ENCODE data around the gene PPFIA1. TPM values are rescaled to one million over a fixed set of nuclear protein-coding genes. Genes with fewer than 3 reads are reported as not detected.

The PPFIA1 gene
- total RNA-seq, 5 donors from 2014 or later (not counting 1 experiment from before 2014, with no cell fraction given): 41.0 to 50.7 (median 49.6) TPM

DNA sequence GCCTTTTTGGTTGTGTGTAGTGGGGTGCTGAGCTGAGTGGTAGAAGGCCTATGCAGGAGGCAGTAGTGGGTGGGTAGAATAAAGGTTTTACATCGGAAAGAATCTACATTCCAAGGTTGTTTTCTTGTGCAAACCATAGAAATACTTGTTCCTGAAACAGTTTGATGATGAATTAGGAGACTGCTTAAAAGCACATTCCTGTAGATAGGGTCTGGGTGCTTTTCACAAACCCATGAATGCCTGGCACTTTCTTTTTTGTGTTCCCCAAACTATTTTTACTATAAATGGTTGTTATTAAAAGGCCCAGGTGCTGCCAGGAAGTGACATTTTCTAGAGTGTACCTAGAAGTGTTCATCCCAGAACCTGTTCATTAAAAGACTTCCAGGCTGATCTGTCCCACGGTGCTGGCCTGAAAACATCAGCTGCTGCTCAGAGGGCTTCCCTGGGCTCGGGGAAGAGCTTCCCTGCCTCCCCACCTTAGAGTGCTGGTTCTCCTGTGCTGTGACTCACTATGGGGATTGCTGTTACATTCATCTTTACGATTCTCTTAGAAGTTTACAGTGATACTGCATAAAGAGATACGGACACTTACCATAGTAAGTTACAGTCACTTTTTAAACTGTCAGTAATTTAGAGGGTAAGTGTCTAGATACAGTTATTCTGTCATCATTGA lies 27.9 kb downstream of the PPFIA1 start:
- ChIA-PET POLR2A (no interaction called here), CTCF (no interaction called here)
- no peak overlapping the region for H3K27ac ChIP-seq (ENCODE audit: low read length)
- ATAC-seq (replicated peaks in 1 of 4): no peak
- WGBS (ENCODE audit: insufficient coverage): 89% methylated on average over 3 of the region's 5 CpGs
- Mint-ChIP-seq H3K4me3 (no peak overlapping the region), H3K9me3 (no peaks in the 10 kb centered on the region), H3K27me3 (no peaks in the 10 kb centered on the region), H3K4me1 (peaks cover 9 to 24% (median 14%) of the 10 kb centered on the region in 3 donors), H3K27ac (no peak overlapping the region), H3K36me3 (peaks cover 49% of the 10 kb centered on the region)
- no peaks in the 10 kb centered on the region for H3K4me1 ChIP-seq (ENCODE audit: control insufficient read depth in 1 of 2, extremely low read depth in 1 of 2, insufficient read depth in 2 of 2, low read length in 2 of 2)
- peaks cover 0 to 35% of the 10 kb centered on the region in 2 donors for H3K36me3 ChIP-seq (ENCODE audit: control insufficient read depth in 2 of 2, extremely low read depth in 1 of 2, insufficient read depth in 1 of 2, low read length in 1 of 2)
- H3K9me3 ChIP-seq: no peaks in the 10 kb centered on the region
- no peak for DNase-seq
- H3K4me3 ChIP-seq (ENCODE audit: control insufficient read depth in 1 of 2, extremely low read depth in 1 of 2, low read length in 1 of 2): no peak overlapping the region
- H3K27me3 ChIP-seq (replicated peaks in 1 of 2; ENCODE audit: control insufficient read depth in 2 of 2, extremely low read depth in 1 of 2, insufficient read depth in 2 of 2, low read length in 1 of 2): no peaks in the 10 kb centered on the region

DNA sequence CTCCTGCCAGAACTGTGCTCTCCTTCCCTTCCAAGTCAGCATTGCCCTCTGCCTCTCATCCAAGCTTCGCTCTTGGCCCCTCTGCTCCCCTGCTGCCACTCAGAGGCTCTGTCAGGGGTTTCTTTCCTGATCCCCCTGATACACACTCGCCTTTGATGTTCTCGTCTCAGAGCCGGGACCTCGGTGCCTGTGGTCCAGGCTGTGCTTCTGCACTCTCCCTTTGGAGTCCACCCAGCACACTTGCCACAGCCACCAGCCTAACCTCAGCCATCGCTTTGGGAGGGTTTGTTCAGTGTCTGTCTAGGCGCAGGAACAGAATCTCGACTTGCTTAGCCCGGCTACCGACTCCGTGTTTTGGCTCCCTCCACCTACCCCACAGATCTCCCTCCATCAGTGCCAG lies 29.1 kb downstream of the PPFIA1 start:
- ChIA-PET CTCF (interaction anchor here in 1 of 2 donors (0.7 kb wide), 1 partner anchor 282 kb away, joined by 4 read pairs; no protein-coding TSS in a partner anchor), POLR2A (no interaction called here)
- peaks cover 41% of the 10 kb centered on the region for H3K36me3 Mint-ChIP-seq
- no peak overlapping the region for H3K4me3 Mint-ChIP-seq
- peaks cover 0 to 29% of the 10 kb centered on the region in 2 donors for H3K36me3 ChIP-seq (ENCODE audit: control insufficient read depth in 2 of 2, extremely low read depth in 1 of 2, insufficient read depth in 1 of 2, low read length in 1 of 2)
- H3K9me3 ChIP-seq: no peaks in the 10 kb centered on the region
- H3K27me3 ChIP-seq (replicated peaks in 1 of 2; ENCODE audit: control insufficient read depth in 2 of 2, extremely low read depth in 1 of 2, insufficient read depth in 2 of 2, low read length in 1 of 2): no peaks in the 10 kb centered on the region
- H3K4me1 Mint-ChIP-seq: peaks cover 8 to 18% (median 11%) of the 10 kb centered on the region in 3 donors
- H3K4me3 ChIP-seq (ENCODE audit: control insufficient read depth in 1 of 2, extremely low read depth in 1 of 2, low read length in 1 of 2): no peak overlapping the region
- ATAC-seq (replicated peaks in 1 of 4): no peak
- H3K27ac ChIP-seq (ENCODE audit: low read length): no peak overlapping the region
- no peak for DNase-seq
- no peaks in the 10 kb centered on the region for H3K27me3 Mint-ChIP-seq
- H3K27ac Mint-ChIP-seq: no peak overlapping the region
- H3K4me1 ChIP-seq (ENCODE audit: control insufficient read depth in 1 of 2, extremely low read depth in 1 of 2, insufficient read depth in 2 of 2, low read length in 2 of 2): no peaks in the 10 kb centered on the region
- WGBS (ENCODE audit: insufficient coverage): 98% methylated on average over 5 of the region's 11 CpGs
- no peaks in the 10 kb centered on the region for H3K9me3 Mint-ChIP-seq

DNA sequence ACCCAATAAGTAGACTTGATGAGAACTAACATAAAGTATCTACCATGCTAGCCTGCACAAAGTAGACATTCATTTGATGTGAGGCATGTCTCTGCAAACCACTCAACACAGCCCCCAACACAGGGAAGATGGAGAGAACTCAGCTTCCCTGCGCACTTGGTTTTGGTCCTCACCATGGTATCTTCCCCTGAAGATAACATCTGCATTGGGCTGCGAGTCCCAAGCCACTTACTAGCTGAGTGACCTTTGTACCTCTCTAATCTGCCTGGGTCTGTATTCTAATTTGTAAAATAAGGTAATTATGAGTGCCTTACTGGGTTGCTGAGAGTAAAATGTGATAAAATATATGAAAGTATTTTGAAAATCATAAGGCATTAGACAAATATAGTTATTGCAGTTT lies 30.7 kb downstream of the PPFIA1 start:
- POLR2A ChIA-PET: no interaction called here

DNA sequence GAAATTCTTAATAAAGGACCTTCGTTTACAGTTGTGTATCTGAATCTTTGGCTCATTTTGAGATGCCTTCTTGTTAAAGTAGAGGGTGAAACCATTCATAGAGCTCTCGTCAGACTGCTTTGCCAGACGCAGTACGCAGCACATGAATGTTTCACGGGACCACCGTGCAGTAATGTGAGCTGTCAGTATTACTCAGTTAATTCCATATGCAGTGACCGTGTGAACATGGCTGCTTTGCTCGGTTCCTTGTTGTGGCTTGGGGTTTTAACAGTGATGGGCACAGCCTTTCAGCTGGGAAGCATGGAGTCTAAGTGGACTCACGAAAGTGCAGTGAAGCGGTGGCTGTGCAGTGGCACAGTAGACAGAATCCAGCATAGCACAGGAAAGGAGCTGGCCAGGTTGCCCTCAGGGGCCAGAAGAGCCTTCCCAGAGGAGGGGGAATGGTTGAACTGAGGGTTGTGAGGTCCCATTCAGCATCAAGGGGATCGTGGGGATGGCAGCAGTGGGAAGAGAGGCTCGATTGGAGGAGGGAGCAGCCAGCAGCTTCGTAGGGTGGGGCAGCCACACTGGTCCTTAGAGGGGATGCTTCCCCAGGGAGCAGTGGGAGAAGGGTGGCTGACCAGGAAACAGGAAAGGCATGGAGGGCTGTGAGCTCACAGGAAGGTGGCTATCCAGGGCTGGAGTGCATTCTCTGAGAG lies 31.4 kb downstream of the PPFIA1 start:
- ChIA-PET CTCF (no interaction called here), POLR2A (no interaction called here)
- Histone ChIP-seq H3K4me1 (ENCODE audit: control insufficient read depth in 1 of 2, extremely low read depth in 1 of 2, insufficient read depth in 2 of 2, low read length in 2 of 2) (no peaks in the 10 kb centered on the region), H3K9me3 (no peaks in the 10 kb centered on the region), H3K27me3 (replicated peaks in 1 of 2; ENCODE audit: control insufficient read depth in 2 of 2, extremely low read depth in 1 of 2, insufficient read depth in 2 of 2, low read length in 1 of 2) (no peaks in the 10 kb centered on the region), H3K36me3 (ENCODE audit: control insufficient read depth in 2 of 2, extremely low read depth in 1 of 2, insufficient read depth in 1 of 2, low read length in 1 of 2) (peaks cover 0 to 29% of the 10 kb centered on the region in 2 donors), H3K4me3 (ENCODE audit: control insufficient read depth in 1 of 2, extremely low read depth in 1 of 2, low read length in 1 of 2) (no peak overlapping the region), H3K27ac (ENCODE audit: low read length) (no peak overlapping the region)
- Mint-ChIP-seq H3K4me3 (no peak overlapping the region), H3K4me1 (peaks cover 9 to 18% (median 13%) of the 10 kb centered on the region in 3 donors), H3K36me3 (peaks cover 46% of the 10 kb centered on the region), H3K9me3 (no peaks in the 10 kb centered on the region), H3K27me3 (no peaks in the 10 kb centered on the region), H3K27ac (no peak overlapping the region)
- DNase-seq (no peak), ATAC-seq (replicated peaks in 1 of 4) (no peak)
- WGBS (ENCODE audit: insufficient coverage): 98% methylated on average over 12 of the region's 13 CpGs

More for the DNA sequence above, 30.7 kb downstream of the PPFIA1 start:
- Histone ChIP-seq H3K9me3 (no peaks in the 10 kb centered on the region), H3K27me3 (replicated peaks in 1 of 2; ENCODE audit: control insufficient read depth in 2 of 2, extremely low read depth in 1 of 2, insufficient read depth in 2 of 2, low read length in 1 of 2) (no peaks in the 10 kb centered on the region), H3K4me3 (ENCODE audit: control insufficient read depth in 1 of 2, extremely low read depth in 1 of 2, low read length in 1 of 2) (no peak overlapping the region), H3K27ac (ENCODE audit: low read length) (no peak overlapping the region), H3K4me1 (ENCODE audit: control insufficient read depth in 1 of 2, extremely low read depth in 1 of 2, insufficient read depth in 2 of 2, low read length in 2 of 2) (no peaks in the 10 kb centered on the region), H3K36me3 (ENCODE audit: control insufficient read depth in 2 of 2, extremely low read depth in 1 of 2, insufficient read depth in 1 of 2, low read length in 1 of 2) (peaks cover 0 to 31% of the 10 kb centered on the region in 2 donors)
- DNase-seq: no peak
- Mint-ChIP-seq H3K27me3 (no peaks in the 10 kb centered on the region), H3K4me1 (peaks cover 9 to 18% (median 13%) of the 10 kb centered on the region in 3 donors), H3K4me3 (no peak overlapping the region), H3K27ac (no peak overlapping the region), H3K9me3 (no peaks in the 10 kb centered on the region), H3K36me3 (peaks cover 44% of the 10 kb centered on the region)
- WGBS (ENCODE audit: insufficient coverage): 100% methylated on average over 1 of the region's 2 CpGs
- CTCF ChIA-PET: no interaction called here
- ATAC-seq (replicated peaks in 1 of 4): no peak

DNA sequence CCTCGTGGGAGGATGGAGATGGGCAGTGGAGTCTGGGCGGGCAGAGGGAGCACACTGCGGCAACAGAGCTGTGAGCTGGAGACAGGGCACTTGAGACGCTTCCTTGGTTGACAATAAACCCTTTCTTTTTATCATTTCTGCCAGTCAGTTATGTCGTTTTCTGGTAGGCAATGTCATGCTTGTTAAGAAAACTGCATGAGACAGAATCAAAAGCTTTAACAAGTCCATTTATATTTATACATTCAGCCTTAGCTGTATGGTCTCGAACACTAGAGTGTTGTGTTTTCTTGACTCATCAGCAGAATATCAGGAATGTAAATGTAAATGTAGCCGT lies 31.9 kb downstream of the PPFIA1 start:
- no peak overlapping the region for H3K27ac Mint-ChIP-seq
- ChIA-PET POLR2A (no interaction called here), CTCF (interaction anchor here in 1 of 2 donors (0.6 kb wide), 1 partner anchor 369 kb away, joined by 3 read pairs; no protein-coding TSS in a partner anchor)
- no peaks in the 10 kb centered on the region for H3K9me3 Mint-ChIP-seq
- no peak overlapping the region for H3K4me3 Mint-ChIP-seq
- DNase-seq (no peak), ATAC-seq (replicated peaks in 1 of 4) (no peak)
- WGBS (ENCODE audit: insufficient coverage): no CpG with 5 or more reads among the region's 7 CpGs
- no peaks in the 10 kb centered on the region for H3K4me1 ChIP-seq (ENCODE audit: control insufficient read depth in 1 of 2, extremely low read depth in 1 of 2, insufficient read depth in 2 of 2, low read length in 2 of 2)
- peaks cover 0 to 27% of the 10 kb centered on the region in 2 donors for H3K36me3 ChIP-seq (ENCODE audit: control insufficient read depth in 2 of 2, extremely low read depth in 1 of 2, insufficient read depth in 1 of 2, low read length in 1 of 2)
- no peaks in the 10 kb centered on the region for H3K27me3 Mint-ChIP-seq
- no peaks in the 10 kb centered on the region for H3K27me3 ChIP-seq (replicated peaks in 1 of 2; ENCODE audit: control insufficient read depth in 2 of 2, extremely low read depth in 1 of 2, insufficient read depth in 2 of 2, low read length in 1 of 2)
- H3K9me3 ChIP-seq: no peaks in the 10 kb centered on the region
- no peak overlapping the region for H3K4me3 ChIP-seq (ENCODE audit: control insufficient read depth in 1 of 2, extremely low read depth in 1 of 2, low read length in 1 of 2)
- peaks cover 10 to 17% (median 17%) of the 10 kb centered on the region in 3 donors for H3K4me1 Mint-ChIP-seq
- peaks cover 46% of the 10 kb centered on the region for H3K36me3 Mint-ChIP-seq
- H3K27ac ChIP-seq (ENCODE audit: low read length): no peak overlapping the region

DNA sequence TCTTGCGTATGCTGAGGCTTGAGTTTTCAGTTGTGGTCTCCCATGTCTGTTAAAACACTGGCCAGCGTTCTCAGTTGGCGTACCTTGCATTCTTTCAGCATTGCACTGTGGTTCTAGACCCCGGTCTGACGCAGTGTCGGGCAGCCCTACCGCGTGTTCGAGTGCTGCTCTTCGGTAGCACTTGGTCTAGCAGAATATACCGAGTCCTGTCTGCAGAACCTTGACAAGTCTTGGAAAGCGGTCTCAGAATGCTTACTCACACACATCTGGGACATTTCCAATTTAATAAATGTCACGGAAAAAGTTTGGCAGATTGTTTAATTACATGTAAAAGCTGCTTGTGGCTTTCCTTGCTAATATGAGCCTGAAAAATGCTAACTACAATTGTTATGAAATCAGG lies 32.6 kb downstream of the PPFIA1 start:
- H3K27me3 Mint-ChIP-seq: no peaks in the 10 kb centered on the region
- H3K4me3 Mint-ChIP-seq: no peak overlapping the region
- H3K27me3 ChIP-seq (replicated peaks in 1 of 2; ENCODE audit: control insufficient read depth in 2 of 2, extremely low read depth in 1 of 2, insufficient read depth in 2 of 2, low read length in 1 of 2): no peaks in the 10 kb centered on the region
- no peak overlapping the region for H3K27ac Mint-ChIP-seq
- 94% methylated on average over 10 of the region's 13 CpGs for WGBS (ENCODE audit: insufficient coverage)
- no peak overlapping the region for H3K27ac ChIP-seq (ENCODE audit: low read length)
- no peaks in the 10 kb centered on the region for H3K9me3 ChIP-seq
- H3K4me1 ChIP-seq (ENCODE audit: control insufficient read depth in 1 of 2, extremely low read depth in 1 of 2, insufficient read depth in 2 of 2, low read length in 2 of 2): no peaks in the 10 kb centered on the region
- no peak for DNase-seq
- no peak overlapping the region for H3K4me3 ChIP-seq (ENCODE audit: control insufficient read depth in 1 of 2, extremely low read depth in 1 of 2, low read length in 1 of 2)
- H3K36me3 ChIP-seq (ENCODE audit: control insufficient read depth in 2 of 2, extremely low read depth in 1 of 2, insufficient read depth in 1 of 2, low read length in 1 of 2): peaks cover 0 to 29% of the 10 kb centered on the region in 2 donors
- H3K4me1 Mint-ChIP-seq: peaks cover 8 to 15% (median 12%) of the 10 kb centered on the region in 3 donors
- CTCF ChIA-PET: interaction anchor here in 1 of 2 donors (0.6 kb wide), 1 partner anchor 370 kb away, joined by 3 read pairs; no protein-coding TSS in a partner anchor
- no peaks in the 10 kb centered on the region for H3K9me3 Mint-ChIP-seq
- POLR2A ChIA-PET: no interaction called here
- no peak for ATAC-seq (replicated peaks in 1 of 4)
- peaks cover 42% of the 10 kb centered on the region for H3K36me3 Mint-ChIP-seq
